NCI-H226 (cell line): ENCODE results near the gene HSFX1.

Experiments
- DNase-seq: peaks from one replicate; pipeline ENCODE4 v3.0.0-alpha.2; 2015

Gene HSFX1

DNA sequence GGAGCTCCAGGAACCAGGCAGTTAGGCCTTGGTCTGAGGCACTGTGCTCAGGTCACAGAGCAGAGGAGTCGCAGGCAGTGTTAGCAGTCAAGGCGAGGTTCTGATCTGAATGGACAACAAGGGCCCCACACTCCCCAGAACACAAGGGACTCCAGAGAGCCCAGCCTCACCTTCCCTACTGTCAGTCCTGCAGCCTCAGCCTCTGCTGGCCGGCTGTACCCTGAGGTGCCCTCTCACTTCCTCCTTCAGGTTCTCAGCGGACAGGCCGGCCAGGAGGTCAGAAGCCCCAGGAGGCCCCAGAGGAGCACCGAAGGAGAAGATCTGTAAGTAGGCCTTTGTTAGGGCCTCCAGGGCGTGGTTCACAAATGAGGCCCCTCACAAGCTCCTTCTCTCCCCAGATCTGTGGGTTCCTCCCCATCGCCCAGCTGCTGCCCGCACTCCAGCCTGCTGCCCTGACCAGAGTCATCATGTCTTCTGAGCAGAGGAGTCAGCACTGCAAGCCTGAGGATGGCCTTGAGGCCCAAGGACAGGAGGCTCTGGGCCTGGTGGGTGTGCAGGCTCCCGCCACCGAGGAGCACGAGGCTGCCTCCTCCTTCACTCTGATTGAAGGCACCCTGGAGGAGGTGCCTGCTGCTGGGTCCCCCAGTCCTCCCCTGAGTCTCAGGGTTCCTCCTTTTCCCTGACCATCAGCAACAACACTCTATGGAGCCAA lies 34.0 kb downstream of the HSFX1 start:
- no peak for DNase-seq

DNA sequence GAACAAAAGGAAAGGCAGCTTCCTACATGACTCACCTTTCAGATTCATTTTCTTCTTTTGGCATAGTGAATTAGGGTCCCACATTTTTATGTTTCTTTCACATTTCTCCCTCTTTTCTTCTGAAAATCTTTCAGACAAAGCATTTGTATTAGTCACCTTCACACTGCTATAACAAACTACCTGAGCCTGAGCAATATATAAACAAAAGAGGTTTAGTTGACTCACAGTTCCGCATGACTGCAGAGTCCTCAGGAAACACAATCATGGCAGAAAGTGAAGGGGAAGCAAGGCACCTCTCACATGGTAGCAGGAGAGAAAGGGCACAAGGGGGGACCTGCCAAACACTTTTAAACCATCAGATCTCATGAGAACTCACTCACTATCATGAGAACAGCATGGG lies 44.8 kb downstream of the HSFX1 start:
- DNase-seq = no peak

- no peak for DNase-seq
These were observed 45.5 kb downstream of the HSFX1 start for GRCh38 chrX:149819371-149819770.

- DNase-seq = no peak
These were observed 51.6 kb downstream of the HSFX1 start for GRCh38 chrX:149825424-149825823.
